Measurements from ENCODE around the gene ANKRD34B.
"Not testable (repeated sequence)": the region's sequence is repeated elsewhere in the genome, so short reads cannot be mapped to it uniquely, and the experiment has no call there.

ANKRD34B gene

GRCh38 chr5:80569961-80570786 lies at the start of gene ANKRD34B:
TSS of gene ANKRD34B (minus strand) at chr5:80570280. CDS start at chr5:80560019, 10,261 bp downstream.
- DNase-seq (ENCODE audit: low read depth in 2 of 2) = no peak

- DNase-seq (ENCODE audit: low read depth in 2 of 2) = no peak
Measured at GRCh38 chr5:80619086-80619485, 49.0 kb upstream of the ANKRD34B start.

GRCh38 chr5:80618438-80618837 lies 48.4 kb upstream of the ANKRD34B start:
- no peak for DNase-seq (ENCODE audit: low read depth in 2 of 2)

- no peak for DNase-seq (ENCODE audit: low read depth in 2 of 2)
Measured at GRCh38 chr5:80615266-80615914, 45.3 kb upstream of the ANKRD34B start.

GRCh38 chr5:80609692-80610091 lies 39.6 kb upstream of the ANKRD34B start:
- no peak for DNase-seq (ENCODE audit: low read depth in 2 of 2)

- no peak for DNase-seq (ENCODE audit: low read depth in 2 of 2)
Measured at GRCh38 chr5:80608731-80609130, 38.7 kb upstream of the ANKRD34B start.

- no peak for DNase-seq (ENCODE audit: low read depth in 2 of 2)
Measured at GRCh38 chr5:80607832-80608231, 37.8 kb upstream of the ANKRD34B start.

- DNase-seq (ENCODE audit: low read depth in 2 of 2) = no peak
Measured at GRCh38 chr5:80607343-80607742, 37.3 kb upstream of the ANKRD34B start.

GRCh38 chr5:80600943-80601693 lies 31.0 kb upstream of the ANKRD34B start:
- no peak for DNase-seq (ENCODE audit: low read depth in 2 of 2)

- no peak for DNase-seq (ENCODE audit: low read depth in 2 of 2)
Measured at GRCh38 chr5:80597500-80597899, 27.4 kb upstream of the ANKRD34B start.

- no peak for DNase-seq (ENCODE audit: low read depth in 2 of 2)
Measured at GRCh38 chr5:80594810-80595209, 24.7 kb upstream of the ANKRD34B start.

GRCh38 chr5:80592761-80593160 lies 22.7 kb upstream of the ANKRD34B start:
- DNase-seq (ENCODE audit: low read depth in 2 of 2) = no peak

- DNase-seq (ENCODE audit: low read depth in 2 of 2) = no peak
Measured at GRCh38 chr5:80592105-80592504, 22.0 kb upstream of the ANKRD34B start.

GRCh38 chr5:80591352-80591751 lies 21.3 kb upstream of the ANKRD34B start:
- DNase-seq (ENCODE audit: low read depth in 2 of 2) = no peak

GRCh38 chr5:80590766-80591165 lies 20.7 kb upstream of the ANKRD34B start:
- DNase-seq (ENCODE audit: low read depth in 2 of 2) = no peak

- no peak for DNase-seq (ENCODE audit: low read depth in 2 of 2)
Measured at GRCh38 chr5:80588858-80589540, 18.9 kb upstream of the ANKRD34B start.

- DNase-seq (ENCODE audit: low read depth in 2 of 2) = no peak
Measured at GRCh38 chr5:80584770-80585169, 14.7 kb upstream of the ANKRD34B start.

GRCh38 chr5:80580291-80580690 lies 10.2 kb upstream of the ANKRD34B start:
- not testable (repeated sequence) for DNase-seq (ENCODE audit: low read depth in 2 of 2)

GRCh38 chr5:80579050-80579449 lies 9.0 kb upstream of the ANKRD34B start:
- no peak for DNase-seq (ENCODE audit: low read depth in 2 of 2)

- no peak for DNase-seq (ENCODE audit: low read depth in 2 of 2)
Measured at GRCh38 chr5:80577707-80578106, 7.6 kb upstream of the ANKRD34B start.

- no peak for DNase-seq (ENCODE audit: low read depth in 2 of 2)
Measured at GRCh38 chr5:80576383-80576782, 6.3 kb upstream of the ANKRD34B start.

- no peak for DNase-seq (ENCODE audit: low read depth in 2 of 2)
Measured at GRCh38 chr5:80573062-80573461, 3.0 kb upstream of the ANKRD34B start.
